Astrocyte of the spinal cord (primary cell): ENCODE data around the gene HACD2.

Source experiments
- DNase-seq: peaks from one replicate; pipeline ENCODE4 v3.0.0; 2011; ENCODE audit warnings: low read depth, low spot score
- H3K4me3 ChIP-seq: 2 replicates; pipeline ENCODE4 v1.5.1; 2011; ENCODE audit warnings: low read depth, mild to moderate bottlenecking, low read length, moderate library complexity
- in situ Hi-C: cut with HindIII; loops from 2 replicates; pipeline ENCODE4 v1.10.0; 2017; ENCODE audit warnings: low sequenced_read_pairs
- TF ChIP-seq, protein P1 (sequence below): IDR thresholded peaks from 2 replicates; pipeline ENCODE4 v1.5.1; 2012; ENCODE audit warnings: low read depth, mild to moderate bottlenecking, low read length, inconsistent platforms

Gene HACD2

DNA sequence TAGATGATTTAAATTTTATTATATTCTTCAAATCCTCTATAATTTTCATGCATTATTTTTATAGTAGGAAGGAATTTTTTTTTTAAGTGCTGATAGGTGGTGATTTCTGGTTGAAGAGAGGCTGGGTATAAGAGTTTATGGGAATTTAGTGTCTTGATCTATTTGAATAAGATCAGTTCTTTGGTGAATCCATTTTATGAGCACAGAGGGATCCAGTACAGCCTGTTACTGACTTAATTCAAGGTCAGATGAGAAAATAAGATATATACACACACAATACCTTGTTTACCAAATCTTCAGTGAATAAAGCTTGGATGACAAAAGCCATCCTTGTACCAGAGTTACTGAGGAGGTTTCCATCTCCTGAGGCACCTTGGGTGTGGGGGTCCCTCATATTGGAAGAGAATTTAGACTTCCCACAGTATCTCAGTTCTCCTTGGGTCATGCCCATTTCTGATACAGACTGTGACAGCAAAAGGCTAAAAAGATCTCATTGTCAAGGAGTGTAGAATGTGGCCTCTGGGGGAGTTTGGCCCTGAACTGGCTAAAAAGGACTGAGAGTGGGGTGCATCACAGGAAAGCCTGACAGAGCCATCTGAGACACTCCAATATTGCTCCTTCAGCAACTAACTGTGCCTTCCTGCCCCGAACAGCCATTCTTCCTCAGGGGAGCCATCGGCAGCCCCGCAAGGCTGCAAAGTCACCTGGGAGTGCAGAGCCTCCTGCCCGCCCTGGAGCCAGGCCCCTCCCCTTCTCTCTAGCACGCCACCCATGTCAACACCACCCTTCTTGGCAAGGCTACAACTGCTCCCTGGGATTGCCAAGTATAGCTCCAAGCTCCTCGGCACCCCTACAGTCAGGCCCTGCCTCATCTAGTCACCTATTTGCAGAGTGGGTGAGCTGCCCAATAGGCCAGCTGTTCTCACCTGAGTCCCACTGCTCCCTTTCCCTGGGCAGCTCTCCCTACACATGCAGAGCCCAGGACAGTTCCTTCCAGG lies 43.1 kb upstream of the HACD2 start:
- no peak overlapping the region for H3K4me3 ChIP-seq
- in situ Hi-C loops, result no loop called here
- TF ChIP-seq, protein P1, sequence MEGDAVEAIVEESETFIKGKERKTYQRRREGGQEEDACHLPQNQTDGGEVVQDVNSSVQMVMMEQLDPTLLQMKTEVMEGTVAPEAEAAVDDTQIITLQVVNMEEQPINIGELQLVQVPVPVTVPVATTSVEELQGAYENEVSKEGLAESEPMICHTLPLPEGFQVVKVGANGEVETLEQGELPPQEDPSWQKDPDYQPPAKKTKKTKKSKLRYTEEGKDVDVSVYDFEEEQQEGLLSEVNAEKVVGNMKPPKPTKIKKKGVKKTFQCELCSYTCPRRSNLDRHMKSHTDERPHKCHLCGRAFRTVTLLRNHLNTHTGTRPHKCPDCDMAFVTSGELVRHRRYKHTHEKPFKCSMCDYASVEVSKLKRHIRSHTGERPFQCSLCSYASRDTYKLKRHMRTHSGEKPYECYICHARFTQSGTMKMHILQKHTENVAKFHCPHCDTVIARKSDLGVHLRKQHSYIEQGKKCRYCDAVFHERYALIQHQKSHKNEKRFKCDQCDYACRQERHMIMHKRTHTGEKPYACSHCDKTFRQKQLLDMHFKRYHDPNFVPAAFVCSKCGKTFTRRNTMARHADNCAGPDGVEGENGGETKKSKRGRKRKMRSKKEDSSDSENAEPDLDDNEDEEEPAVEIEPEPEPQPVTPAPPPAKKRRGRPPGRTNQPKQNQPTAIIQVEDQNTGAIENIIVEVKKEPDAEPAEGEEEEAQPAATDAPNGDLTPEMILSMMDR, result no peak
- no peak for DNase-seq

DNA sequence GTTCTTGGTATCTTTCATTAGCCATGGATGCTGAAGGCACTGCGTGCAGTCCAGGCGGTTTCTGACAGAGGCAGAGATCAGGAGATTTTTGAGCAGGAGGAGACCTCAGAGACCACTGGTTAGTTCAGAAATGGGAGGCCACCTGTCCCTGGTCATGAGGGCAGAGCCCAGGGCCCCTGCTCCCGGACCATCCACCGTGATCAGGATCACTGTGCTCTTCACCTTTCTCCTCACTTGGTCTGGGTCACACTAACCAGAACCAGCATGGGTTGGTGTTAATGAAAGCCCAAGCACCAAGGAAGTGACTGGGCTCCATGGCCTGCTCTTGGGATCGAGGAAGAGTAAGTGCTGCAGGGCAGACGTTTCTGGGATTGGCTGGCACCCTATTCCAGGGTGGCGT lies 42.0 kb upstream of the HACD2 start:
- DNase-seq, result no peak
- in situ Hi-C loops, result no loop called here
- TF ChIP-seq, protein P1, result no peak
- no peak overlapping the region for H3K4me3 ChIP-seq

DNA sequence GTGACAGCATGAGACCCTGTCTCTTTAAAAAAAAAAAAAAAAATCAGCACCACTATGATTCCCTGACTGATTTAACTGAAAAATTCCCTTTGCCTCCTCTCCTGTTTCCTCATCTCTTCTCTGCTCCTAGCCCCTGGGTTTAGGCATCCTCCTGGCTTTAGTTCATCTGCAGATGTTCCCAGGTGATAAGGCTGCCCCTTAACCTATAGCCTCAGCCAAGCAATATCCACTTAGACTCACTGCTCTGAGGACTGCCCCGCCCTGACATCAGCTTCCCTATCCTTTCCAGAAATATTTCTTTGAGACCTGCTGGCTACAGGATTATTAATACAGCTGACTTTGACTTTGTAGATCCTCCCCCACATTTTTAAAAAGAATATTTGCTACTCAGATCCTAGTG lies 39.4 kb upstream of the HACD2 start:
- in situ Hi-C loops, result no loop called here
- TF ChIP-seq, protein P1, result no peak
- no peak overlapping the region for H3K4me3 ChIP-seq
- DNase-seq, result no peak

DNA sequence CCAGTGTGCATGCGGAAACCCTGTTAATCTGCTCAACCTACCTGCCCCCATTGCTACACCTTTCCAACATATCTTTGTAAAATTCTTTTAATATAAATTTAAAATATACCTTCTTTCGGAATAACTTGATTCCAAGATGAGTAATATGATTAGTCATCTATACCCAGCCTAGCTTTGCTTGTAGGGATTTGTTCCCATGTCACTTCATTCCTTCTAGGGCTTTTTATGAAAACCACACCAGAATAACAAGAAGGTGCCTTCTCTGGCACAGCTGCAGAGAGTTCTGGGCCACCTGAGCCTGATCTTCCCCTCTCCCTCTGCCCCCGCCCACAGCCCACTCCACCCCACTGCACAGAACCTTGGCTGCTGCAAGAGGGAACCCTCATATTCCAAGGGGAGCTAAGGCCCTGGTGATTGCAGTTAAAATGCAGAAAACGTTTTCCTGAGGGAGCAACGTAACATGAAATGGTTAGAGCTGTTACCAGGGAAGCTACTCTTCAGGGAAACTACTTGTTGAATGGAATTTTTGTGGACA lies 38.6 kb upstream of the HACD2 start:
- DNase-seq, result no peak
- in situ Hi-C loops, result no loop called here
- no peak overlapping the region for H3K4me3 ChIP-seq
- TF ChIP-seq, protein P1, result no peak

DNA sequence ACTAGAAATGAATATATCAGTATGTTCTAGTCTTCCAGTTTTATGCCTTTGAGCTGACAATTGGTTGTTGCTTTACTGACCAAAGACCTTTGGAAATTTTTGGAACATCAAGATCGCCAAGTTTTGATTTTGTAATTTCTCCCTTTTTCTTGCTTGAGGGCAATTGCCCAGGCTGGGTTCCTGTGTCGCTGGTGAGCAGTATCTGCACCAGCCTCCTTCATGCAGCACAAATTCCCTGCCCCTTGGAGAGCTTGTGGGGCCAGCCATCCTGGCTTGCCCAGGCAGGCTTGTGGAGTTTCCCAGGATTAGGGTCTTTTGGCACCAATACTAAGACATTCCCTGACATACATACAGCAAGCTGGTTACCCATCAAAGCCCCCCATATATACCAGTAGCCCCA lies 37.9 kb upstream of the HACD2 start:
- in situ Hi-C loops, result no loop called here
- no peak overlapping the region for H3K4me3 ChIP-seq
- no peak for DNase-seq
- TF ChIP-seq, protein P1, result no peak

DNA sequence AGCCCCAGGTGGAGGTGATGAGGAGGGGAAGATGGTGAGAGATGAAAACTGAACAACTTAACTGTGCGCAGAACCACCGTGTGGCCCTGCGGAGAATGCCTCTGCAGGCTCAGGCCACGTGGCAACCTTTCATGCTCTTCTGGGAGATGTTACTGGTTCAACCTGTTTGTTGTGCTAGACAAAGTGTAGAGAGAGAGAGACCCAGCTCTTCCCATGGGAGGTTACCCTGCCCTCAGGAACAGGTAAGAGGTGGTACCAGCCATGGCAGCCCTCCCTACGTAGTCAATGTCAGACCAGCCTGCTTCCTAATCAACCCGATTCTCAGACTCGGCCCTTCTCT lies 37.0 kb upstream of the HACD2 start:
- no peak for DNase-seq
- in situ Hi-C loops, result no loop called here
- H3K4me3 ChIP-seq, result no peak overlapping the region
- TF ChIP-seq, protein P1, result no peak
